Activated CD8-positive, alpha-beta memory T cell treated with anti-CD3 and anti-CD28 coated beads, Interleukin-2, amount 50 U/mL, for 1 hour (primary cell): ENCODE data around the gene PVR.
"Not testable (repeated sequence)": the region's sequence is repeated elsewhere in the genome, so short reads cannot be mapped to it uniquely, and the experiment has no call there.

Source experiments
- DNase-seq: peaks from one replicate; pipeline ENCODE4 v3.0.0-alpha.2; 2020; ENCODE audit errors: extremely low read depth

PVR gene

DNA sequence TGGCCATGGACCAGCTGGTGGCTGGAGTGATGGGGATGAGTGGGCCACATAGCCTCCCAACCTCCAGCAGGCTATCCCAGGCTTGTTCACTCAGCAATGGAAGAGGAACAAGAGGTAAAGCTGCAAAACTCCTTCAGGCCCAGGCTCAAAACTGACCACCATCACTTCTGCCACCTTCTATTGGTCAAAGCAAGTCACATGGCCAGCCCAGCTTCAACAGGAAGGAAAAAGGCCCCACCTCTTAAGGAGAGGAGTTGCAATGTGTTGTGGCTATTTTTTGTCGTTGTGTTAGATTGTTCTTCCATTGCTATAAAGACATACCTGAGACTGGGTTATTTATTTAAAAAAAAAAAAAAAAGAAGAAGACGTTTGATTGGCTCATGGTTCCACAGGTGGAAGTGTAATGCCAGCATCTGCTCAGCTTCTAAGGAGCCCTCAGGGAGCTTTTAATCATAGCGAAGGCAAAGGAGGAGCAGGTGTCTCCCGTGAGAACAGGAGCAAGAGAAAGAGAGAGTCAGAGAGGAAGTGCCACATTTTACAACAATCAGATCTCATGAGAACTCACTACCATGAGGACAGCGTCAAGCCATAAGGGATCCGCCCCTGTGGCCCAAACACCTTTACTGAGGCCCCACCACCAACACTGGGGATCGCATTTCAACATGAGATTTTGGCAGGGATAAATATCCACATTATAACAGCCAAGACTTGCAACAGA is 24.9 kb upstream of the PVR start:
- no peak for DNase-seq

GRCh38 chr19:44620667-44621066 is 23.0 kb upstream of the PVR start:
- no peak for DNase-seq

GRCh38 chr19:44621367-44621766 is 22.3 kb upstream of the PVR start:
- no peak for DNase-seq

DNA sequence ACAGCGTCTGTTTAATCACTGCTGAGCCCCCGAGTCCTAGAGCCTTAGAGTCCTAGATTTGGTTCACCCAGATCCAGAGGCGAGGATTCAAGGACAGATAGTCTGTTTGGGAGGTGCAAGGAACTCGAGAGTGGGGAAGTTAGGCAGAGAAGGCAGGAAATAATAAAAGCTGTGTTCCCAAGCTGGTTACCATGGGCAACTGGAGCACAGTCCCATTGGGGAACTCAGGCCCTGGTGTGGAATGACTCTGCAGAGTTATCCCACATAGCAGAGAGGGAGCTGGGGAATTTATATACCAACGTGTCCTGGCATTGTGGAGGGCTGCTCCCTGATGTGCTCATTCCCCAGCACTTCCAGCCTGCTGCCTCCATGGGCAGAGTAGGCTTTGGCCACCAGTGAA is 20.6 kb upstream of the PVR start:
- no peak for DNase-seq

DNA sequence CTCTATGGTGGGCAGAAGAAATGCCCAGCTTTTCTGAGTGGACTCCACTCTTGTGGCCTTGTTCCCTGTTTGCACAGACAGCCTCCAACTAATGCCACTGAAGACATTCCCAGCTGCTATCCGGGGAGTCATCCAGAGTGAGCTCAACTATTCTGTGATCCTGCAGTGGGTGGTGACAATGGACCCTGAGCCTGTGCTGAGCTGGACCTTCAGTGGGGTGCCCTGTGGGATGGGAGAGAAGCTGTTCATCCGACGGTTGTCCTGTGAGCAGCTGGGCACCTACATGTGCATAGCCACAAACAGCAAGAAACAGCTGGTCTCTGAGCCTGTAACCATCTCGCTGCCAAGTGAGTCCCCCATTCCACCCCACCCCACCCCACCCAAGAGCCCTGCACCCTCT is 20.1 kb upstream of the PVR start:
- no peak for DNase-seq

DNA sequence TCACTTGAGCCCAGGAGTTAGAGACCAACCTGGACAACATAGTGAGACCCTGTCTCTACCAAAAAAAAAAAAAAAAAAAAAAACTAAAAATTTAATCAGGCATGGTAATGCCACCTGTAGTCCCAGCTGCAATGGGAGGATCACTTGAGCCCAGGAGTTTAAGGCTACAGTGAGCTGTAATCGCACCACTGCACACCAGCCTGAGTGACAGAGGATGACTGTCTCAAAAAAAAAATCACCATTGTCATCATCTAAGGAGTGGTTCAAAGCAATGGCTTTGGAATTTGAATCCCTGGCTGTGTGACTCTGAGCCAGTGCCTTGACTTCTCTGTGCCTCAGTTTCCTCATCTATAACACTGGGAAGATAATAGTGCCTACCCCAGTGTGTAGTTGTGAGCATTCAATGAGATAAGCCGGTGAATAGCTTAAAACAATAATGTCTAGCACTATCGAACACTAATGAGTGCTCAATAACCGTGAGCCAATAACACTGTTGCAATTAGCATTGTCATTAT is 18.8 kb upstream of the PVR start:
- no peak for DNase-seq

- not testable (repeated sequence) for DNase-seq
Measured at GRCh38 chr19:44625637-44626036, 18.1 kb upstream of the PVR start.

DNA sequence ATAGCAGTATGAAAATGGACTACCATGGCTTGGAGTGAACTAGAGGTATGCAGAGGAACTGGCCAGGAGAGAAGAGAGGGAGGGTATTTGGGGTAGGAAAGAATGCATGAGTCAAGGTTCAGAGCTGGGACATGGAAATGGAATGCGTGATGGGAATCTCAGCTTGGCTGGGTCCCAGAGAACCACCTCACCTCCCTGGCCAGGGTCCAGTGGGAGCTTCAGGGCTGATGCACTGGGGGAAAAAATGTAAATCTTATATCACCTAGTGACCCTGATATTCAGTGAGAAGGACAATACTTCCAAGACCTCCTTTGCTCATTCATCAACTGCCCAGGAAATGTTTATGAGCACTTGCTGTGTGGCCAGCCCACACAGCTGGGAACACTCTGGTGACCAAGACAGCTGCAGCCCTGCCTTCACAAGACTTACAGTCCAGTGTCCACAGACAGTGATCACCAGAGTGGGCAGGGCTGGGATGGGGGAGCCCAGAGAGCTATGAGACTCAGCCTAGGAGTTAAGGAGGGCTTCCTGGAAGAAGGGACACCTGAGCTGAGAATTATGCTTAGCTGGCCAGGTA is 17.6 kb upstream of the PVR start:
- DNase-seq: no peak

- no peak for DNase-seq
Measured at GRCh38 chr19:44627631-44628030, 16.1 kb upstream of the PVR start.

DNA sequence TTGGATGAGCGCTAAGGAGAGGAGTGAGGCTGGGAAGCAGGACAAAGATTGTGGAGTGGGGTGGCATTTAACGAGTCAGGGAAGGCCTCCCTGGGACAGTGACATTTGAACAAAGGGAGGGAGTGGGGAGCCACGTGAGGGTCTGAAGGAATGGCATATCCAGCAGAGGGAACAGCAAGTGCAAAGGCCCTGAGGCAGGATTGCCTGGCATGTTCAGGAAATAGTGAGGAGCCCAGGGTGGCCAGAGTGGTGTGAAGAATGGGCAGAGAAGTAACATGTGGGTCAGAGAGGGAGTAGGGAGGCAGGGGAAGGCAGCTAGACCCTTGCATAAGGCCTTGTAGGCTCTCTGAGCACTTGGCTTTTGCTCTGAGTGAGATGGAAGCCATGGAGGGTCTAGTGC is 14.9 kb upstream of the PVR start:
- DNase-seq: no peak

- DNase-seq: not testable (repeated sequence)
Measured at GRCh38 chr19:44631611-44632010, 12.1 kb upstream of the PVR start.

- DNase-seq: not testable (repeated sequence)
Measured at GRCh38 chr19:44634058-44634457, 9.7 kb upstream of the PVR start.

DNA sequence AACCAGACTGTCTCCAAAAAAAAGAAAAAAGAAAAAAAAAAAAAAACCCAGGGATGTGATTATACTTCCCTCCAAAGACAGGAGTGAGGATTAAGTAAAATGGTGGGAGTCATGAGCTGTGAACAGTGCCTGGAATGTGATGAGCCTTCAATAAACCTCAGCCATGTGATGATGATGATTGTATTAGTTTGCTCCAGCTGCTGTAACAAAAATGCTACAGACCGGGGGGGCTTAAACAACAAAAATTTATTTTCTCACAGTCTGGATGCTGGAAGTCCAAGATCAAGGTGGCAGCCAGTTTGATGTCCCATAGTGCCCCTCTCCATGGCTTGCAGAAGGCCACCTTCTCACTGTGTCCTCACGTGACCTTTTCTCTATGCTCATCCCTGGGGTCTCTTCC is 8.9 kb upstream of the PVR start:
- DNase-seq: no peak

GRCh38 chr19:44635581-44636438 is 7.9 kb upstream of the PVR start:
- DNase-seq: no peak

GRCh38 chr19:44636439-44637389 is 7.0 kb upstream of the PVR start:
- DNase-seq: no peak

GRCh38 chr19:44637390-44637764 is 6.3 kb upstream of the PVR start:
- no peak for DNase-seq

DNA sequence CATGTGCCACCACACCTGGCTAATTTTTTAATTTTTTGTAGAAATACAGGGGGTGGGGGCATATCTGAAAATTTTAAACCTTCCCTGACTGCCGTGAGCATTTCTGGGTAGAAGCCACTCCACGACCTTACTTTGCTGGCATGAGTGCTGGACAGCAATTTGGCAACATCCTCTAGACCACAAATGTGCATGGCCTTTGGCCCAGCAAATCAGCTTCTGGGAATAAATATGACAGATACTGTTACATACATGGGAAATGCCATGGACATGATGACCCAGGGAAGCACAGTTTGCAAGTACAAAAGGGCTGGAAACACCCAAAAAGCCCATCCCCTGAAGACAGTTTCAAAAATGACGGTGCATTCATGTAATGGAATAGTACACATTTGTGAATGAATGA is 3.2 kb upstream of the PVR start:
- no peak for DNase-seq

DNA sequence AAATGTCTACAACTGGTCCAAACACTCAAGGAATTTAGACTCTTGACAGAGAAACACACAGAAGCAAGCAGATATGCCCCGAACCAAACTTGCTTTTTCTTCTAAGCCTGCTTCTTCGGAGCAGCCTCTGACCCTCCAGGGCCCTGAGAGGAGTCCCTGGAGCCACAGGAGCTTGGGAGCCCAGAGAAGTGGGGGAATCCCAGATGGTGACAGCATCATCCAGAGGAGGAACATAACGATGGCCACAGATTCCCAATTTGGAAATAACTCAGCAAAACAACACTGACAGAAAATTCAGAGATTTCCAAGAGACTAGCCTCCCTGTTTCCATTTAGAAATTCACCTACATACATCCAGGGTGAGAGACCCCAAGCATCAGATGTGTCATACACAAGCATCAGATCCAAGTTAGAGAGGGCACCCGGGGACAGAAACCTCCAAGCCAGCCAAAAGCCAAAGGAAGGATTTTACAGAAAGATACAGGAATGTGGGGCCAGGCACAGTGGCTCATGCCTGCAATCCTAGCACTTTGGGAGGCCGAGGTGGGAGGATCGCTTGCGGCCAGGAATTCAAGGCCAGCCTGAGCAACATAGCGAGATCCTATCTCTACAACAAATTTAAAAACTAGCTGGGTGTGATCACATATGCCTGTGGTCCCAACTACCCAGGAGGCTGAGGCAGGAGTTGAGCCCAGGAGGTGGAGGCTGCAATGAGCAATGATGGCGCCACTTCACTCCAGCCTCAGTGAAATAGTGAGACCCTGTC is 2.0 kb upstream of the PVR start:
- DNase-seq: no peak

DNA sequence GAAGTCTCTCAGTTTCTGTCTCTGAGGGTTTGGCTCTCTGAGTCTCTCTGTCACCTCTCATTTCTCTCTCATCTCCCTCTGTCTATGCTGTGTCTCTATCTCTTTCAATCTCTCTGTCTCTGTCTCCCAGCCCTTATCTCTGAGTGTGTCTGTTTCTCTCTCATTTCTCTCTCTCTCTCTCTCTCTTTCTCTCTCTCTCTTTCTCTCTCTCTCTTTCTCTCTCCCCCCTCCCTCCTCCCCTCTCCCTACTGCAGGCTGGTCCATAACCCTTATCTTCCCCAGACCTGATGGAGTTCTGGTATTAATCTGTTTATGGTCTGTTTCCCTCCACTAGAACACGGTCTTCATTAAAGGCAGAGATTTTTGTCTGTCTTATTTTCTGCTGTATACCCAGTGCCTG is 1.3 kb upstream of the PVR start:
- DNase-seq: no peak

GRCh38 chr19:44644402-44645016 is 799 bp downstream of the PVR start:
- no peak for DNase-seq
